Measurements from ENCODE around the gene METTL1.

METTL1 gene

GRCh38 chr12:57764662-57765002 is 7.3 kb downstream of the METTL1 start:
- no peaks in the 10 kb centered on the region for H3K9me3 Mint-ChIP-seq
- H3K36me3 Mint-ChIP-seq (ENCODE audit: low read depth), result peaks cover 15% of the 10 kb centered on the region
- no peak overlapping the region for H3K27ac Mint-ChIP-seq
- peaks cover 9% of the 10 kb centered on the region for H3K4me1 Mint-ChIP-seq
- H3K4me3 Mint-ChIP-seq, result peak overlapping the region in 1 of 3 experiments; percentile 31
- TF ChIP-seq CTCF (IDR thresholded peaks at IDR 0.05; ENCODE audit: unreplicated experiment in 3 of 3), result no peak
- peaks cover 97% of the 10 kb centered on the region for H3K27me3 Mint-ChIP-seq (ENCODE audit: low read depth)

GRCh38 chr12:57763881-57764661 is 7.8 kb downstream of the METTL1 start:
- peaks cover 17% of the 10 kb centered on the region for H3K36me3 Mint-ChIP-seq (ENCODE audit: low read depth)
- peaks cover 97% of the 10 kb centered on the region for H3K27me3 Mint-ChIP-seq (ENCODE audit: low read depth)
- H3K4me1 Mint-ChIP-seq, result peaks cover 9% of the 10 kb centered on the region
- TF ChIP-seq CTCF (IDR thresholded peaks at IDR 0.05; ENCODE audit: unreplicated experiment in 3 of 3), result no peak
- no peaks in the 10 kb centered on the region for H3K9me3 Mint-ChIP-seq
- H3K4me3 Mint-ChIP-seq, result peak overlapping the region; percentile 6 to 16 (median 14)
- H3K27ac Mint-ChIP-seq, result no peak overlapping the region

- peaks cover 9% of the 10 kb centered on the region for H3K4me1 Mint-ChIP-seq
- H3K27ac Mint-ChIP-seq, result no peak overlapping the region
- TF ChIP-seq CTCF (IDR thresholded peaks at IDR 0.05; ENCODE audit: unreplicated experiment in 3 of 3), result no peak
- no peak overlapping the region for H3K4me3 Mint-ChIP-seq
- peaks cover 13% of the 10 kb centered on the region for H3K36me3 Mint-ChIP-seq (ENCODE audit: low read depth)
- no peaks in the 10 kb centered on the region for H3K9me3 Mint-ChIP-seq
- peaks cover 90% of the 10 kb centered on the region for H3K27me3 Mint-ChIP-seq (ENCODE audit: low read depth)
These were observed 9.4 kb downstream of the METTL1 start for GRCh38 chr12:57762463-57762862.

GRCh38 chr12:57761391-57761998 is 10.4 kb downstream of the METTL1 start:
- no peak overlapping the region for H3K4me3 Mint-ChIP-seq
- TF ChIP-seq CTCF (IDR thresholded peaks at IDR 0.05; ENCODE audit: unreplicated experiment in 3 of 3), result no peak
- peaks cover 16% of the 10 kb centered on the region for H3K36me3 Mint-ChIP-seq (ENCODE audit: low read depth)
- peaks cover 89% of the 10 kb centered on the region for H3K27me3 Mint-ChIP-seq (ENCODE audit: low read depth)
- peaks cover 8% of the 10 kb centered on the region for H3K4me1 Mint-ChIP-seq
- no peak overlapping the region for H3K27ac Mint-ChIP-seq
- H3K9me3 Mint-ChIP-seq, result no peaks in the 10 kb centered on the region

- Mint-ChIP-seq H3K4me3 (no peak overlapping the region), H3K4me1 (peaks cover 9% of the 10 kb centered on the region), H3K27me3 (ENCODE audit: low read depth) (peaks cover 86% of the 10 kb centered on the region), H3K9me3 (no peaks in the 10 kb centered on the region), H3K36me3 (ENCODE audit: low read depth) (peaks cover 16% of the 10 kb centered on the region), H3K27ac (no peak overlapping the region)
- no peak for TF ChIP-seq CTCF (IDR thresholded peaks at IDR 0.05; ENCODE audit: unreplicated experiment in 3 of 3)
These were observed 11.4 kb downstream of the METTL1 start for GRCh38 chr12:57760347-57760982.

Data from nephron (organoid).